CD4-positive, alpha-beta T cell treated with Interleukin-6 at 100 ng/mL for 8 hours (primary cell): ENCODE data around the gene NAPB.

Experiments
- DNase-seq: peaks from one replicate; pipeline ENCODE4 v3.0.0-alpha.2; 2020; ENCODE audit warnings: mixed read lengths, low spot score

NAPB gene

GRCh38 chr20:23404196-23404595 is 17.1 kb downstream of the NAPB start:
- DNase-seq: no peak

GRCh38 chr20:23403751-23404150 is 17.5 kb downstream of the NAPB start:
- no peak for DNase-seq

GRCh38 chr20:23401051-23401450 is 20.2 kb downstream of the NAPB start:
- no peak for DNase-seq

GRCh38 chr20:23399568-23400241 is 21.6 kb downstream of the NAPB start:
- no peak for DNase-seq

GRCh38 chr20:23397961-23398360 is 23.3 kb downstream of the NAPB start:
- DNase-seq: no peak

GRCh38 chr20:23396950-23397627 is 24.2 kb downstream of the NAPB start:
- DNase-seq: no peak

- no peak for DNase-seq
These were observed 27.1 kb downstream of the NAPB start for GRCh38 chr20:23393996-23394775.

- no peak for DNase-seq
These were observed 29.5 kb downstream of the NAPB start for GRCh38 chr20:23391707-23392310.

GRCh38 chr20:23390091-23390774 is 31.1 kb downstream of the NAPB start:
- DNase-seq: no peak

- DNase-seq: no peak
These were observed 34.2 kb downstream of the NAPB start for GRCh38 chr20:23387118-23387443.

GRCh38 chr20:23386304-23387117 is 34.8 kb downstream of the NAPB start:
- DNase-seq: no peak

- DNase-seq: no peak
These were observed 39.4 kb downstream of the NAPB start for GRCh38 chr20:23381876-23382275.

GRCh38 chr20:23379772-23380171 is 41.5 kb downstream of the NAPB start:
- no peak for DNase-seq

- no peak for DNase-seq
These were observed 45.5 kb downstream of the NAPB start for GRCh38 chr20:23375827-23376226.

GRCh38 chr20:23374441-23374840 is 46.8 kb downstream of the NAPB start:
- no peak for DNase-seq

- no peak for DNase-seq
These were observed 49.8 kb downstream of the NAPB start for GRCh38 chr20:23371496-23371895.

GRCh38 chr20:23370873-23371272 is 50.4 kb downstream of the NAPB start:
- no peak for DNase-seq

GRCh38 chr20:23370274-23370673 is 51.0 kb downstream of the NAPB start:
- no peak for DNase-seq

GRCh38 chr20:23369072-23369823 is 52.0 kb downstream of the NAPB start:
- DNase-seq: no peak

GRCh38 chr20:23368316-23369071 is 52.8 kb downstream of the NAPB start:
- DNase-seq: no peak
